MM.1S (cell line): ENCODE results near the gene PSMB10.

Experiments used
- DNase-seq: peaks from one replicate; pipeline ENCODE4 v3.0.0-alpha.2; 2015
- H2AFZ ChIP-seq: fragments of 300-600 bp; sonication (generic); 2 replicates; pipeline ENCODE4 v1.6.0; 2016; ENCODE audit warnings: antibody characterized with exemption, low read length
- H3F3A ChIP-seq: fragments of 300-600 bp; sonication (generic); 2 replicates; pipeline ENCODE4 v1.6.1; 2016; ENCODE audit warnings: mild to moderate bottlenecking, antibody characterized with exemption, low read length, moderate library complexity, mixed read lengths; ENCODE audit not compliant: insufficient read depth
- H3K27ac ChIP-seq: fragments of 300-600 bp; sonication (generic); 2 replicates; pipeline ENCODE4 v1.5.1; 2016; ENCODE audit warnings: mild to moderate bottlenecking, low read length
- H3K27me3 ChIP-seq: fragments of 300-600 bp; sonication (generic); replicated peaks from 2 replicates; pipeline ENCODE4 v1.6.0; 2016; ENCODE audit warnings: low read length; ENCODE audit not compliant: insufficient read depth
- H3K36me3 ChIP-seq: fragments of 300-600 bp; sonication (generic); replicated peaks from 2 replicates; pipeline ENCODE4 v1.6.1; 2016; ENCODE audit warnings: mild to moderate bottlenecking, low read length, mixed read lengths; ENCODE audit not compliant: insufficient read depth
- H3K4me1 ChIP-seq: fragments of 300-600 bp; sonication (generic); 2 replicates; pipeline ENCODE4 v1.6.1; 2016; ENCODE audit warnings: low read length, mixed read lengths
- H3K4me2 ChIP-seq: fragments of 300-600 bp; sonication (generic); 2 replicates; pipeline ENCODE4 v1.6.0; 2016; ENCODE audit warnings: low read depth, low read length
- H3K4me3 ChIP-seq: fragments of 300-600 bp; sonication (generic); 2 replicates; pipeline ENCODE4 v1.5.1; 2016; ENCODE audit warnings: low read length, mixed read lengths
- H3K79me2 ChIP-seq: fragments of 300-600 bp; sonication (generic); 2 replicates; pipeline ENCODE4 v1.6.1; 2016; ENCODE audit warnings: mixed run types, low read length, mixed read lengths
- H3K9ac ChIP-seq: fragments of 300-600 bp; sonication (generic); 2 replicates; pipeline ENCODE4 v1.6.1; 2016; ENCODE audit warnings: low read length, mixed read lengths
- H3K9me2 ChIP-seq: fragments of 300-600 bp; sonication (generic); replicated peaks from 2 replicates; pipeline ENCODE4 v1.6.1; 2016; ENCODE audit warnings: mild to moderate bottlenecking, low read length, mixed read lengths; ENCODE audit not compliant: insufficient read depth
- H3K9me3 ChIP-seq: fragments of 300-600 bp; sonication (generic); replicated peaks from 2 replicates; pipeline ENCODE4 v1.6.1; 2016; ENCODE audit warnings: mild to moderate bottlenecking, low read length, mixed read lengths; ENCODE audit not compliant: insufficient read depth
- H4K20me1 ChIP-seq: fragments of 300-600 bp; sonication (generic); 2 replicates; pipeline ENCODE4 v1.6.1; 2016; ENCODE audit warnings: mild to moderate bottlenecking, low read length, moderate library complexity, mixed read lengths; ENCODE audit not compliant: insufficient read depth
- EZH2 ChIP-seq: fragments of 300-600 bp; sonication (generic); optimal IDR thresholded peaks from 2 replicates; pipeline ENCODE3; 2017; ENCODE audit warnings: low read depth, mild to moderate bottlenecking, antibody characterized with exemption, low read length, mixed read lengths
- EZH2phosphoT487 ChIP-seq: fragments of 300-600 bp; sonication (generic); IDR thresholded peaks from 2 replicates; pipeline ENCODE4 v1.6.1; 2018; ENCODE audit warnings: antibody characterized with exemption, low read length
- TF ChIP-seq, protein P1 (sequence below): fragments of 300-600 bp; sonication (generic); IDR thresholded peaks from 2 replicates; pipeline ENCODE4 v1.5.1; 2016; ENCODE audit warnings: antibody characterized with exemption, low read length, mixed read lengths

The PSMB10 gene

DNA sequence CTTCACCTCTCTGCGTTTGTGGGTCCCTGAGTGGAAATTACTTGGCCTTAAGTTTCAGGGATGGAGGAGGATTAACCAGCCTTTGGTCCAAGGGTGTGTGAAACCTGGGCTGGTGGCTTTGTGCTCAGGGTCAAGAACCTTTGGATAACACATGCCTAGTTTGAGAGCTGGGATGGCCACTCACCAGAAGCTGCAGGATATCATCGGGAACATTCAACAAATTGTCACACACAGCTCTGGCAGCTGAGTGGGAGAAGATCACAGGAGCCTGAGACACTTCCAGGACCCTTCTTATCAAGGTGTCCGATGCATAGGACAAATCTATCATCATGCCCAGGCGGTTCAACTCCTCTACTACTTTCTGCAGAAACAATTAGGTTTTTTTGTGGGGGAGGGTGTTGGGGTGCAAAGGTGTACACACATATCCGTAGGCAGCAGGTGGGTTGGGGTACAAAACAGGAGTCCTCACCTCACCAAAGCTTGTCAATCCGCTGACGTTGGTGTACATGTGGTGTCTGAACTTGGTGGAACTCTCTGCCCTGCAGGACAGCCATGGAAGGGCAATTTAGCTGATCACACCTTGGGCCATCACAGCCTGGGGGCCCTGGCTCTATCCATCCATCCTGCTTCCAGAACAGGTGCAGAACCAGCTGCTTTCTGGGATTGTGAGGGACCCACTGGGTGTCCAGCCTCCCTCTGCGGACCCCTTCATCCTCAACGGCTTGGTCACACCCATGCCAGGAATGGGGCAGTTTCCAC is 41.0 kb upstream of the PSMB10 start:
- H3F3A ChIP-seq, result peaks cover 5% of the 10 kb centered on the region; the same call in 1 of the 2 replicates
- H3K36me3 ChIP-seq, result no peaks in the 10 kb centered on the region
- no peak overlapping the region for H3K4me3 ChIP-seq
- no peaks in the 10 kb centered on the region for H4K20me1 ChIP-seq
- no peaks in the 10 kb centered on the region for H3K27me3 ChIP-seq
- no peaks in the 10 kb centered on the region for H3K79me2 ChIP-seq
- no peaks in the 10 kb centered on the region for H3K9me2 ChIP-seq
- H3K4me1 ChIP-seq, result peaks cover 17% of the 10 kb centered on the region
- H2AFZ ChIP-seq, result no peak overlapping the region
- no peak for DNase-seq
- TF ChIP-seq EZH2 (no peak), EZH2phosphoT487 (no peak)
- TF ChIP-seq, protein P1, sequence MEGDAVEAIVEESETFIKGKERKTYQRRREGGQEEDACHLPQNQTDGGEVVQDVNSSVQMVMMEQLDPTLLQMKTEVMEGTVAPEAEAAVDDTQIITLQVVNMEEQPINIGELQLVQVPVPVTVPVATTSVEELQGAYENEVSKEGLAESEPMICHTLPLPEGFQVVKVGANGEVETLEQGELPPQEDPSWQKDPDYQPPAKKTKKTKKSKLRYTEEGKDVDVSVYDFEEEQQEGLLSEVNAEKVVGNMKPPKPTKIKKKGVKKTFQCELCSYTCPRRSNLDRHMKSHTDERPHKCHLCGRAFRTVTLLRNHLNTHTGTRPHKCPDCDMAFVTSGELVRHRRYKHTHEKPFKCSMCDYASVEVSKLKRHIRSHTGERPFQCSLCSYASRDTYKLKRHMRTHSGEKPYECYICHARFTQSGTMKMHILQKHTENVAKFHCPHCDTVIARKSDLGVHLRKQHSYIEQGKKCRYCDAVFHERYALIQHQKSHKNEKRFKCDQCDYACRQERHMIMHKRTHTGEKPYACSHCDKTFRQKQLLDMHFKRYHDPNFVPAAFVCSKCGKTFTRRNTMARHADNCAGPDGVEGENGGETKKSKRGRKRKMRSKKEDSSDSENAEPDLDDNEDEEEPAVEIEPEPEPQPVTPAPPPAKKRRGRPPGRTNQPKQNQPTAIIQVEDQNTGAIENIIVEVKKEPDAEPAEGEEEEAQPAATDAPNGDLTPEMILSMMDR, result no peak
- no peak overlapping the region for H3K9ac ChIP-seq
- H3K9me3 ChIP-seq, result no peaks in the 10 kb centered on the region
- H3K4me2 ChIP-seq, result no peak overlapping the region
- no peak overlapping the region for H3K27ac ChIP-seq

DNA sequence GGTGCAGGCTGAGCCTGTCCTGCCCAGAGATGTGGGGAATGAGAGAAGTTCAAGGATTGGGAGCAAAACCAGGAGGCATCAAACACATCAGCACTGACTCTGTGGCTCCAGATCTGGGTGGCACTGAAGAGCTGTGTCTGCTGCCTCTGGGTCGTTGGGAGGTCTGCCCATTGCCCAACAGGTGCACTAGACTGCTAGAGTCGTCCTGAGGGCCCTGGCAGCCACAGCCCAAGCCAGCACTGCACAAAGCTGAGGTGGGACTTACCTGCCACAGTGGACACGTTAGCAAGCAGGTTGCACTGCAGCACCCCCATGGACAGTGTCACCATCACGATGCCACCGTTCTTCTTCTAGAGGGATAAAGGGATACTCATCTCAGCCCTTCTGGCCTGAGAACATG is 40.4 kb upstream of the PSMB10 start:
- peaks cover 17% of the 10 kb centered on the region for H3K4me1 ChIP-seq
- no peaks in the 10 kb centered on the region for H3K36me3 ChIP-seq
- no peak overlapping the region for H2AFZ ChIP-seq
- H3K9ac ChIP-seq, result no peak overlapping the region
- H3K4me3 ChIP-seq, result no peak overlapping the region
- H3F3A ChIP-seq, result peaks cover 5% of the 10 kb centered on the region; the same call in 1 of the 2 replicates
- TF ChIP-seq EZH2phosphoT487 (no peak), EZH2 (no peak)
- TF ChIP-seq, protein P1, result no peak
- no peaks in the 10 kb centered on the region for H3K79me2 ChIP-seq
- H3K27ac ChIP-seq, result no peak overlapping the region
- H4K20me1 ChIP-seq, result no peaks in the 10 kb centered on the region
- DNase-seq, result no peak
- no peak overlapping the region for H3K4me2 ChIP-seq
- H3K9me3 ChIP-seq, result no peaks in the 10 kb centered on the region
- no peaks in the 10 kb centered on the region for H3K9me2 ChIP-seq
- H3K27me3 ChIP-seq, result no peaks in the 10 kb centered on the region

DNA sequence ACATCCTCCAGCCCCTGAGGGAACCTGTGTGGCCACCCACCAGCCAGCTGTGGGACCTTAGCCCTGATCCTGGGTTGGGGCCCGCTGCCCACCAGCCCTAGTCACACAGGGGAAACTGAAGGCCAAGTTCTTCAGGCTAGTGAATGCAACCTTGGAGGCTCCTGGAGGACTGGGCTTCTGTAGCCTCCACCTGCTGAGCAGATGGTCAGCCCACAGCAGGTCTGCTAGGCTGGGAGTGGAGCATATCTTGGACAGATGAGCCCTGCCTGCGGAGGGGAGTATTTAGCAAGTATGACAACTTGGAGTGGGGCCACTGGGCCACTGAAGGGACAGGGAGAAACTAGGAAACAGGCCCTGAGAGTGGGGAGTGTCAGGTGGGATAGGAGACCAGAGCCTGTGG is 39.6 kb upstream of the PSMB10 start:
- Histone ChIP-seq H3K4me3 (no peak overlapping the region), H3F3A (peaks cover 5% of the 10 kb centered on the region; the same call in 1 of the 2 replicates), H3K4me2 (no peak overlapping the region), H3K79me2 (no peaks in the 10 kb centered on the region), H3K9me3 (no peaks in the 10 kb centered on the region), H3K36me3 (no peaks in the 10 kb centered on the region), H3K4me1 (peaks cover 17% of the 10 kb centered on the region), H4K20me1 (no peaks in the 10 kb centered on the region), H3K27me3 (no peaks in the 10 kb centered on the region), H3K27ac (no peak overlapping the region), H3K9me2 (no peaks in the 10 kb centered on the region), H2AFZ (no peak overlapping the region), H3K9ac (no peak overlapping the region)
- DNase-seq, result no peak
- TF ChIP-seq, protein P1, result no peak
- TF ChIP-seq EZH2phosphoT487 (no peak), EZH2 (no peak)
